K562 (cell line): ENCODE measurements around the gene SLC7A11. TPM values are rescaled to one million over a fixed set of nuclear protein-coding genes. Genes with fewer than 3 reads are reported as not detected.

Experiments
- ARID1B ChIP-seq: fragments of 450-650 bp; IDR thresholded peaks from 2 replicates; pipeline ENCODE4 v1.6.1; 2016; ENCODE audit warnings: antibody characterized with exemption, mild to moderate bottlenecking, inconsistent platforms
- BCL6 ChIP-seq: fragments of 250-450 bp; sonication (Bioruptor Pico); IDR thresholded peaks from 2 replicates; pipeline ENCODE4 v1.4.0; 2020
- CREB1 ChIP-seq, 2 experiments: sonication (generic) in 1 of 2; formaldehyde crosslinking in 1 of 2; IDR thresholded peaks; 2 replicates each; pipeline versions ENCODE4 v1.6.1 to v1.8.0; 2012 to 2022; ENCODE audit warnings: inconsistent platforms in 1 of 2, mild to moderate bottlenecking in 1 of 2, missing genetic modification reagents in 1 of 2, moderate library complexity in 1 of 2
- ETV5 ChIP-seq: sonication (generic); formaldehyde crosslinking; IDR thresholded peaks from 2 replicates; pipeline ENCODE4 v1.4.0; 2020; ENCODE audit warnings: low read depth, mild to moderate bottlenecking, missing genetic modification reagents
- FOXJ2 ChIP-seq: fragments of 200-800 bp; sonication (Bioruptor generic); IDR thresholded peaks from 2 replicates; pipeline ENCODE4 v1.6.1; 2016; ENCODE audit warnings: missing genetic modification characterization, missing compliant biosample characterization
- GTF3C2 ChIP-seq: IDR thresholded peaks from 3 replicates; pipeline ENCODE4 v1.6.1; 2011; ENCODE audit warnings: borderline replicate concordance, mild to moderate bottlenecking, moderate library complexity; ENCODE audit not compliant: insufficient read length; ENCODE audit errors: extremely low read depth
- KLF16 ChIP-seq: IDR thresholded peaks from 2 replicates; pipeline ENCODE4 v1.6.1; 2016; ENCODE audit warnings: antibody characterized with exemption
- MAFF ChIP-seq: IDR thresholded peaks from 2 replicates; pipeline ENCODE4 v1.6.1; 2012; ENCODE audit warnings: low read length, improper control_type of control experiment
- MBD2 ChIP-seq: sonication (generic); IDR thresholded peaks from 2 replicates; pipeline ENCODE4 v1.6.1; 2016; ENCODE audit warnings: low read depth, borderline replicate concordance
- MTF1 ChIP-seq: fragments of 250-450 bp; sonication (Bioruptor Pico); IDR thresholded peaks from 2 replicates; pipeline ENCODE4 v1.9.0; 2021; ENCODE audit warnings: moderate library complexity, mild to moderate bottlenecking, inconsistent platforms, borderline replicate concordance
- MXI1 ChIP-seq: IDR thresholded peaks from 2 replicates; pipeline ENCODE4 v1.6.1; 2011; ENCODE audit warnings: low read depth, mild to moderate bottlenecking, improper control_type of control experiment, low read length
- OTX1 ChIP-seq: fragments of 450-650 bp; formaldehyde crosslinking; IDR thresholded peaks from 2 replicates; pipeline ENCODE4 v1.4.0; 2022; ENCODE audit warnings: mild to moderate bottlenecking
- POLR2AphosphoS2 ChIP-seq: IDR thresholded peaks from 2 replicates; pipeline ENCODE4 v1.6.1; 2012; ENCODE audit warnings: low read length, improper control_type of control experiment
- POLR3A ChIP-seq: IDR thresholded peaks from 2 replicates; pipeline ENCODE4 v1.6.1; 2011; ENCODE audit warnings: borderline replicate concordance, mild to moderate bottlenecking, moderate library complexity; ENCODE audit not compliant: insufficient read length, insufficient read depth; ENCODE audit errors: extremely low read depth
- PTRF ChIP-seq: fragments of 450-650 bp; IDR thresholded peaks from 2 replicates; pipeline ENCODE4 v1.6.1; 2016; ENCODE audit warnings: mild to moderate bottlenecking, missing genetic modification characterization, missing compliant biosample characterization
- RBM15 ChIP-seq: fragments of 200-400 bp; formaldehyde crosslinking; IDR thresholded peaks from 2 replicates; pipeline ENCODE4 v1.6.1; 2018; ENCODE audit warnings: mild to moderate bottlenecking, low read length, moderate library complexity; ENCODE audit not compliant: insufficient read depth
- TRIM24 ChIP-seq, 2 experiments: fragments of 450-650 bp; IDR thresholded peaks; 2 replicates each; pipeline ENCODE4 v1.6.1; 2016
- UBTF ChIP-seq, 2 experiments: IDR thresholded peaks; 2 replicates each; pipeline ENCODE4 v1.6.1; 2012; ENCODE audit warnings: improper control_type of control experiment in 2 of 2, low read depth in 2 of 2, low read length in 2 of 2, borderline replicate concordance in 1 of 2
- XRCC4 ChIP-seq: IDR thresholded peaks from one replicate; pipeline ENCODE4 v1.6.1; 2011; ENCODE audit not compliant: insufficient read depth, insufficient read length; ENCODE audit errors: extremely low read depth
- ZBTB26 ChIP-seq: fragments of 450-650 bp; formaldehyde crosslinking; IDR thresholded peaks from 2 replicates; pipeline ENCODE4 v1.4.0; 2022; ENCODE audit warnings: missing genetic modification characterization
- ZBTB9 ChIP-seq: fragments of 450-650 bp; formaldehyde crosslinking; IDR thresholded peaks from 2 replicates; pipeline ENCODE4 v1.4.0; 2020; ENCODE audit warnings: mild to moderate bottlenecking, moderate library complexity
- ZNF561 ChIP-seq: fragments of 450-650 bp; formaldehyde crosslinking; conservative IDR thresholded peaks from 2 replicates; pipeline ENCODE4 v1.4.0; 2020; ENCODE audit warnings: mild to moderate bottlenecking, moderate library complexity
- polyA plus RNA-seq, 8 experiments: library from polyadenylated mRNA; depleted of rRNA in 4 of 8; stranded (reverse) in 5 of 8; unstranded in 3 of 8; fragments of >200 nt; fragmentation: Nextera tagmentation in 2 of 8; fragmentation: Illumina TruSeq in 1 of 8; extraction: Ambion mirVana in 2 of 8; extraction: Trizol in 1 of 8; gene quantifications; 2 replicates each; pipeline versions ENCODE4 v1.2.1 to v1.2.3, GENCODE V29; 2011 to 2014; ENCODE audit warnings: inconsistent platforms in 1 of 8, missing spikeins in 1 of 8
- total RNA-seq, 7 experiments: library from RNA; depleted of rRNA in 6 of 7; stranded (reverse); fragments of >200 nt in 6 of 7; fragmentation: Illumina TruSeq in 2 of 7; extraction: Trizol in 2 of 7; gene quantifications; 2 replicates each; pipeline versions ENCODE4 v1.2.1 to v1.2.3, GENCODE V29; 2011 to 2021; ENCODE audit warnings: low replicate concordance in 1 of 7

Gene SLC7A11
- total and polyA plus RNA-seq, 9 of the 15 experiments (the other 6 are each of a cell fraction or from before 2014, with no cell fraction given), result 4.5 to 26.1 (median 13.5) TPM

GRCh38 chr4:138252551-138252950, 10.4 kb upstream of the SLC7A11 start (continued):
- no peak for TF ChIP-seq POLR3A
- no peak for TF ChIP-seq KLF16
- no peak for TF ChIP-seq ZBTB26 (CRISPR knock-in tag)
- TF ChIP-seq ARID1B, result peak; percentile 65
- no peak for TF ChIP-seq UBTF (IDR thresholded peaks at IDR 0.05; ENCODE audit: borderline replicate concordance in 1 of 2, low read depth in 2 of 2, low read length in 2 of 2)
- TF ChIP-seq ZBTB9 (CRISPR knock-in tag), result no peak
- no peak for TF ChIP-seq MTF1 (CRISPR knock-in tag)
- no peak for TF ChIP-seq XRCC4
- no peak for TF ChIP-seq PTRF
- no peak for TF ChIP-seq ZNF561 (CRISPR knock-in tag)
- no peak for TF ChIP-seq POLR2AphosphoS2
- no peak for TF ChIP-seq OTX1 (CRISPR knock-in tag)
- no peak for TF ChIP-seq RBM15
- no peak for TF ChIP-seq GTF3C2
- peak; percentile 77; the same call in 1 of the 2 replicates for TF ChIP-seq MAFF
- peak in 1 of 2 experiments; percentile 81; a peak in 2 of 4 replicates for TF ChIP-seq TRIM24 (IDR thresholded peaks at IDR 0.05)
- no peak for TF ChIP-seq FOXJ2 (tag)
- TF ChIP-seq MXI1, result no peak
- TF ChIP-seq CREB1 (IDR thresholded peaks at IDR 0.05), result peak; percentile 22; the same call in 1 of the 2 replicates
- no peak for TF ChIP-seq CREB1 (CRISPR knock-in tag; IDR thresholded peaks at IDR 0.05)
- no peak for TF ChIP-seq ETV5 (CRISPR knock-in tag)
- no peak for TF ChIP-seq MBD2
- no peak for TF ChIP-seq BCL6 (CRISPR knock-in tag)
